ENCODE data around the gene YBEY.

GRCh38 chr21:46248422-46248782, 37.7 kb upstream of the YBEY start:
- TF ChIP-seq CTCF (optimal IDR thresholded peaks at IDR 0.05 in 1 of 3, IDR thresholded peaks at IDR 0.05 in 1 of 3, conservative IDR thresholded peaks at IDR 0.05 in 1 of 3; ENCODE audit: extremely low read depth in 1 of 3, insufficient read depth in 2 of 3, low read length in 3 of 3) (no peak), EZH2 (IDR thresholded peaks at IDR 0.05; ENCODE audit: low read length) (no peak)
